ENCODE results near the gene COG7.
"Not testable (repeated sequence)": the region's sequence is repeated elsewhere in the genome, so short reads cannot be mapped to it uniquely, and the experiment has no call there.

The COG7 gene

GRCh38 chr16:23452572-23453337 lies at the start of gene COG7:
COG7 (minus strand) TSS chr16:23453189; CDS start chr16:23452994, 195 bp downstream.
- DNase-seq = peak; percentile 27

DNA sequence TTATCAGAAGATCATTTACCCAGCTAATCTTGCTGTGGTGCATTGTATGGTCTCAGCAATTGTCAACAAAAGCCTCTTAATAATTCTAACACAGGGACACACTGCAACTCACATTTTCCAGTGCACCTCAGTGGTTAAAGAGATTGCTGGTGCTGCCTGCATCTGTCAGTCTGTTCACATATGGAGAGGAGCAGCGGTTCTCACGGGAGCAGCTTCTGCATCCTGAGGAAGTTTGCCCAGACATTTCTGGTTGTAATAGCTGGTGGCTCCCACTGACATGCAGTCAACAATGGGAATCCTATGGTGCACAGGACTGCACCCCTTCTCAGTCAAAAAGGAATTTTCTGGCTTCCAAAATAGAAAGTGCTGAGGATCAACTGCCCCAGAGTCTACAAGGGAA lies 49.5 kb upstream of the COG7 start:
- no peak for DNase-seq

DNA sequence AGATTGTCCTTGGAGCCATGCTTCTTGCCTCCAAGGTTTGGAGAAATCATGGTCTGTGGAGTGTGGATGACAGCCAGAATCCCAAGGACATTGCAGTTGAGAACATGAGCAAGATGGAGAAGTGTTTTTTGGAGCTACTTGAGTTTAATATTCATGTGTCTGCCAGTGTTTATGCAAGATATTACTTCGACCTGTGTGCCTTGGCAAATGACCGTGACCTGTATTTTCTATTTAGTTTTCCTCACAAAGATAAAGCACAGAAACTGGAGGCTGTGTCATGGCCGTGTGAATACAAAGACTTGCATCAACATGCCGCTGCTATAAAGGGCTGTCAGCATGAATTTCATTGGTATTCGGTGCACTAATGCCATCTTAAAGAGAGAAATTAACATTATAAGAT lies 48.3 kb upstream of the COG7 start:
- DNase-seq = no peak

GRCh38 chr16:23500862-23501225 lies 47.9 kb upstream of the COG7 start:
- DNase-seq = no peak

GRCh38 chr16:23500212-23500861 lies 47.3 kb upstream of the COG7 start:
- DNase-seq = no peak

DNA sequence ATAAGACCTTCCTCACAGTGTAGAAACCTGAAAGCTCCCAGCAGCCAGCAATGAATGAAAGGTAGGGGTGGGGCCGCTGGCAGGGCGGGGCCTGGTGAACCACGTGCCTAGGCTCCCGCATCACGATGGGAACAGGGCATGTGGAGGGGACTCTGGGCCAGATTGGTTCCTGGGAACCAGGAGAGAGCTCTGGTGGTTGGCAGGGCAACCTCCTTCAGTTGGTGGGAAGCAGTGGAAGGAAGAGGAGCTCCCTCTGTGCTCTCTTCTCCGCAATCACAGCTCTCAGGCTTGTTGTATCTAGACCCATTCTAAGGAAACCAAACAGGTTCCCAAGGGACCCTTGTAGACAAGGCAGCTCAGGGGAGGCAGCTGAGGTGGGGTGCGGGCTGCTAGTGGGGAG lies 46.8 kb upstream of the COG7 start:
- no peak for DNase-seq

- no peak for DNase-seq
Observed at GRCh38 chr16:23498863-23499262, 45.9 kb upstream of the COG7 start.

GRCh38 chr16:23497543-23497868 lies 44.5 kb upstream of the COG7 start:
- no peak for DNase-seq

DNA sequence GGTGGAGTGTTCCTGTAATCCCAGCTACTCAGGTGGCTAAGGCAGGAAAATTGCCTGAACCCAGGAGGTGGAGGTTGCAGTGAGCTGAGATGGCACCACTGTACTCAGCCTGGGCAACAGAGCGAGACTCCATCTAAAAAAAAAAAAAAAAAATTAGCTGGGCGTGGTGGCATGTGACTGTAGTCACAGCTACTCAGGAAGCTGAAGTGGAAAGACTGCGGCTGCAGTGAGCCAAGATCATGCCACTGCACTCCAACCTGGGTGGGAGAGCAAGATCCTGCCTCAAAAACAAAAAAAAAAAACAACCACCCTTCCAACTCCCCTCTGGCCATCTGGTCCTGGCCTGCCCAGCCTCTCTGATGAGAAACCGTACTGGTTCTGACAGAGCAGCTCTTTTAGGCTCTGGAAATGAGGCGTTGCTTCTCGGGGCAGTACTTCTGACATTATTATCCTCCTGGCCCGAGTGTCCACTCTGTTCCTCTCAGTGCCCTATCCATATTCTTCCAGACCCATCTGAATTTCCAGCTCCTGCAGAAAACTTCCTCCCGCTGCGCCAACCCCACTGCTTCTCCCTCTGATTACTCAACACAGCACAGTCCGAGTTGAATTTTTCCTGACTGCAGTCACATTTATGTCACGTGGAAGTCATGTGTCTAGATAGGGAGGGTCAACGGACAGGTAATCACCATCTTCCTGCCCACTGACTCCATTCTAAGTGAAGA lies 44.0 kb upstream of the COG7 start:
- no peak for DNase-seq

DNA sequence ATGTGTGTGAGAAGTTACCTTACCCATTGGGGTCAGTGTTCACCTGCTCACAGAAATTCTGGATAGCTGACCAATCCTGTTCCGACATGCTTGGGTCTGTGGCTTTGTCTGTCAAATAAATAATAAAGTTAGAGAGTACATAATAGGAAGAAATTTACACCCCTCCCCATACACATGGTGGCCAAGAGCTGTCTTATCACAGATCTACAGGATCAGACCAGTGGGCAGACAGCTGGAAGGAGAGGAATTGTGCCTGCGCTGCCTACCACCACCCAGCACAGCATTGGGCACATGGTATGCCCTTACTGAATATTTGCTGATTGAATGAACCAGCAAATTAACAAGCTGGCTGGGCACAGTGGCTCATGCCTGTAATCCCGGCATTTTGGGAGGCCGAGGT lies 42.7 kb upstream of the COG7 start:
- DNase-seq = no peak

GRCh38 chr16:23494188-23494587 lies 41.2 kb upstream of the COG7 start:
- DNase-seq = no peak

DNA sequence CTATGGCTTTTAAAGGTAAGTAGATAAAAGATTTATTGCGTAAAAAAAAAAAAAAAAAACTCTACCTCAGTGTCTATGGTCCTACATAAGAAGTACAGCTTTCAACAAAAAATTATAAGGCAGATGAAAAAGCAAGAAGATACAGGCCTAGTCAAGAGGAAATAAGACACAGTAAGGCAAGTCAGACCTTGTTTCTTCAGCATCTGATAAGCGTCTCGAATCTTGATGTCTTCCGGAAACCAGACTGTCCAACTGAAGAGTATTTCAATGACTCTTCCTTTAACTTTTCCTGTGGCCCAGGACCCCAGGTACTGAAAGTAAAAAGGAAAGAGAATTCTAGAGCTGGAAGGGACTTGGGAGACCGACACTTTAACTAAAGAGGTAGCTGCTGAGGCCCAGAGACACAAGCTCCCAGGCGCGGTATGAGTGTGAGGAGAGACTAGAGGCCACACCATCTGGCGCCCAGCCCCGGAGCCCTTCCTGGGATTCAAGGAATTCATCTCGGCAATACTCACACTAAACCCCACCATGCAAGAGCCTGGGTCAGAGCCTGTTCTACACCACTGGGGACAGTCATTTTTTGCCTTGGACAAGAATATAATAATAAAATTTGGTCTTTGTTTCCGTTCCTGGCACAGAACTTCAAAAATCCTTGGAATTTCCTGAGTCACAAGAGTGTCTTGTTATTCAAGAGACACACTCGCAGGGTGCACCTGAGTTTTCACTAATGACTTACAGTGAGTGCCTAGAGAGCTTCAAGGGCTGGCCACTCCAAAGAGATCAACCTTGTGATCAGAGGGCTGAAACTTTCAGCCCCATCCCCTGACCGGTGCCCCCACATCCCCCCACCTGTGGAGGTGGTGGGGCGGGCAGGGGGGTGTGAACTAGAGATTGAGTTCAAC lies 38.8 kb upstream of the COG7 start:
- no peak for DNase-seq

GRCh38 chr16:23486480-23486879 lies 33.5 kb upstream of the COG7 start:
- DNase-seq = no peak

GRCh38 chr16:23485841-23486240 lies 32.9 kb upstream of the COG7 start:
- DNase-seq = no peak

DNA sequence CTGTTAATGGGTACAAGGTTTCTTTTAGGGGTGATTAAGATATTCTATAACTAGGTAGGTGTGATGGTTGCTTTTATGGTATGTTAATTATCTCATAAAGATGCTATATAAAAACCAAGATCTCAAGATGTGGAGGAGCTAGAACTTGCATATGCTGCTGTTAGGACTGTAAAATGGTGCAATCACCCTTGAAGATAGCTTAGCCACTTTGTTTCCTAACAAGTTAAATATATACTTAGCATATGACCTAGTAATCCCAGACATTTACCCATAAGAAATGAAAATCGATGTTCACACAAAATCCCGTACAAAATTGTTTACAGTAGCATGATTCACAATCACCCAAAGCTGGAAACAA lies 32.2 kb upstream of the COG7 start:
- no peak for DNase-seq

DNA sequence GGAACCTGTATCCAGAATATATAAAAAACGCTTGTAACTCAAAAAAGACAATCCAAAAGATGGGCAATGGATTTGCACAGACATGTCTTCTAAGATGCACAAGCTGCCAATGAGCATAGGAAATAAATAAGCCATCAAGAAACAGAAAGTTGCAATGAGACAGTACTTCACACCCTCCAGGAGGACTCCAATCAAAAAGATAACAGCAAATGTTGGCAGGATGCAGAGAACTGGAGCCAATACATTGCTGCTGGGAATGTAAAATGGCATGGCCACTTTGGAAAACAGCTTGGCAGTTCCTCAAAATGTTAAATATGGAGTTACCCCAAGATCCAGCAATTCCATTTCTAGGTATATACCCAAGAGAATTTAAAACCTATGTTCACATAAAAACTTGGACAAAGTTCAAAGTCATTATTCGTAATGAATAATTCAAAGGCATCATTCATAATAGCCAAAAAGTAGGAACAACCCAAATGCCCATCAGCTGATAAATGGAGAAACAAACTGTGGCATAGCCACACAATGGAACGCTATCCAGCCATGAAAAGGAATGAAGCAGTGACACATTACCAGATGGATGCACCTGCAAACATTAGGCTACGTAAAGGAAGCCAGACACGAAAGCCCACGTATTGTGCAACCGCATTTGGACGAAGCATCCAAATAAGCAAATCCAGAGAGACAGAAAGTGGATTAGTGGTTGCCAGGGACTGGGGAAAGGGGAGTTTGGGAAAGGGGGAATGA lies 31.7 kb upstream of the COG7 start:
- no peak for DNase-seq

- not testable (repeated sequence) for DNase-seq
Observed at GRCh38 chr16:23483492-23483891, 30.5 kb upstream of the COG7 start.

- no peak for DNase-seq
Observed at GRCh38 chr16:23482778-23483177, 29.8 kb upstream of the COG7 start.

DNA sequence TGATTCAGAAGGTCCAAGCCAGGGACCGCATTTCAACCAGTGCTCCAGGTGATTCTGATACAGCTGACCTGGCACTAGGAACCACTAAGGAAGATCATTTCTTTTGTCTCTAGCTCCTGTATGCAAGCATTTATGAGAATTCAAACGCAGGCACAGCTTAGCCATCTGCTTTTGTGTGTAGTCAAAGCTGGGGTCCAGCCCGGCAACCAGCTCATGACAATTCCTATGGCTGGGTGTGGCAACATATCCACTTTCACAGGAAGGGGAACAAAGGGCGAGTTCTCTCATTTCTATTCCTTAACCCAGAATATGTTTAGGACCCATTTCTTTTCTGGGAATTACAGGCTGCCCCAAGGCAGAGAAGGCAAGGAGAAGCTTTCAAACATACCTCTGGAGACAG lies 27.3 kb upstream of the COG7 start:
- DNase-seq = no peak

- no peak for DNase-seq
Observed at GRCh38 chr16:23479138-23479537, 26.1 kb upstream of the COG7 start.

GRCh38 chr16:23478566-23478965 lies 25.6 kb upstream of the COG7 start:
- no peak for DNase-seq

DNA sequence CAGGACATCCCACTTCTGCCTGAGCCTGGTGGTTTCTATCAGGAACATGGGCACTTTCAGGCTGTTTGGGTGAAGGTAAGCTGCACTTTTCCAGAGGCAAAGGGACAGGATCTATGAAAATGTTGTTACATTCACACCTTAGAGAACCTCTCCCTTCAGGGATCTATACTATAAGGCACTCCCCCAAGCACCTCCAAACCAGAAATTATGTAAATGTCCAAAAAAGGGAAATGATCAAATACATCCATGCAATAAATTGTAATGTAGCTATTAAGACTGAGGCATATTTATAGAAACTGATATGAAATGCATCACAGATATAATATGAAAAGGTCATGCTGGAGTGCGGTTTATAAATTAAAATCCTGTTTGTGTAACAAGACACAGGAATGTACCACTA lies 23.3 kb upstream of the COG7 start:
- no peak for DNase-seq

GRCh38 chr16:23469814-23470213 lies 16.8 kb upstream of the COG7 start:
- DNase-seq = no peak
